Measurements from ENCODE around the gene SPHK2.
"Not testable (repeated sequence)": the region's sequence is repeated elsewhere in the genome, so short reads cannot be mapped to it uniquely, and the experiment has no call there.

Gene SPHK2

GRCh38 chr19:48672994-48673393, 53.7 kb downstream of the SPHK2 start, which contains the start of gene NTN5:
TSS of gene NTN5 (minus strand) at chr19:48673017. CDS start at chr19:48670986, 2,031 bp downstream.
- no peak within 1 kb of the TSS for H3K4me3 ChIP-seq
- no peaks in the 10 kb centered on the region for H3K9me3 ChIP-seq
- no peaks in the 10 kb centered on the region for H3K36me3 ChIP-seq (replicated peaks)
- in situ Hi-C loops (cut with MboI; ENCODE audit: low sequenced_read_pairs): no loop called here
- no peaks in the 10 kb centered on the region for H3K27me3 ChIP-seq (ENCODE audit: low read depth)
- peaks cover 2% of the 10 kb centered on the region; the same call in 1 of the 2 replicates for H3K4me1 ChIP-seq
- DNase-seq (ENCODE audit: low spot score in 2 of 2): no peak

- no peaks in the 10 kb centered on the region for H3K27me3 ChIP-seq (ENCODE audit: low read depth)
- H3K9me3 ChIP-seq: no peaks in the 10 kb centered on the region
- H3K36me3 ChIP-seq (replicated peaks): no peaks in the 10 kb centered on the region
- DNase-seq (ENCODE audit: low spot score in 2 of 2): no peak
- H3K4me1 ChIP-seq: peaks cover 2% of the 10 kb centered on the region; the same call in 1 of the 2 replicates
- no peak overlapping the region for H3K4me3 ChIP-seq
- in situ Hi-C loops (cut with MboI; ENCODE audit: low sequenced_read_pairs): no loop called here
These were observed 54.3 kb downstream of the SPHK2 start for GRCh38 chr19:48673436-48674100.

- H3K27me3 ChIP-seq (ENCODE audit: low read depth): no peaks in the 10 kb centered on the region
- DNase-seq (ENCODE audit: low spot score in 2 of 2): no peak
- H3K4me3 ChIP-seq: no peak overlapping the region
- H3K4me1 ChIP-seq: peaks cover 2% of the 10 kb centered on the region; the same call in 1 of the 2 replicates
- H3K9me3 ChIP-seq: no peaks in the 10 kb centered on the region
- in situ Hi-C loops (cut with MboI; ENCODE audit: low sequenced_read_pairs): no loop called here
- H3K36me3 ChIP-seq (replicated peaks): no peaks in the 10 kb centered on the region
These were observed 55.0 kb downstream of the SPHK2 start for GRCh38 chr19:48674216-48674809.

- H3K4me3 ChIP-seq: no peak overlapping the region
- in situ Hi-C loops (cut with MboI; ENCODE audit: low sequenced_read_pairs): no loop called here
- no peaks in the 10 kb centered on the region for H3K9me3 ChIP-seq
- DNase-seq (ENCODE audit: low spot score in 2 of 2): peak; percentile 81 to 91
- peaks cover 2% of the 10 kb centered on the region; the same call in 1 of the 2 replicates for H3K4me1 ChIP-seq
- no peaks in the 10 kb centered on the region for H3K27me3 ChIP-seq (ENCODE audit: low read depth)
- H3K36me3 ChIP-seq (replicated peaks): no peaks in the 10 kb centered on the region
These were observed 55.9 kb downstream of the SPHK2 start for GRCh38 chr19:48674921-48675824.

GRCh38 chr19:48676487-48676886, 57.2 kb downstream of the SPHK2 start:
- no peaks in the 10 kb centered on the region for H3K36me3 ChIP-seq (replicated peaks)
- DNase-seq (ENCODE audit: low spot score in 2 of 2): no peak
- in situ Hi-C loops (cut with MboI; ENCODE audit: low sequenced_read_pairs): no loop called here
- peaks cover 2% of the 10 kb centered on the region; the same call in 1 of the 2 replicates for H3K4me1 ChIP-seq
- no peaks in the 10 kb centered on the region for H3K27me3 ChIP-seq (ENCODE audit: low read depth)
- no peak overlapping the region for H3K4me3 ChIP-seq
- no peaks in the 10 kb centered on the region for H3K9me3 ChIP-seq

GRCh38 chr19:48676887-48677286, 57.6 kb downstream of the SPHK2 start:
- H3K4me1 ChIP-seq: peaks cover 2% of the 10 kb centered on the region; the same call in 1 of the 2 replicates
- no peaks in the 10 kb centered on the region for H3K36me3 ChIP-seq (replicated peaks)
- H3K4me3 ChIP-seq: no peak overlapping the region
- DNase-seq (ENCODE audit: low spot score in 2 of 2): no peak
- no peaks in the 10 kb centered on the region for H3K27me3 ChIP-seq (ENCODE audit: low read depth)
- H3K9me3 ChIP-seq: no peaks in the 10 kb centered on the region
- in situ Hi-C loops (cut with MboI; ENCODE audit: low sequenced_read_pairs): no loop called here

- Histone ChIP-seq H3K9me3 (no peaks in the 10 kb centered on the region), H3K27me3 (ENCODE audit: low read depth) (no peaks in the 10 kb centered on the region), H3K4me3 (no peak overlapping the region), H3K4me1 (peaks cover 2% of the 10 kb centered on the region; the same call in 1 of the 2 replicates), H3K36me3 (replicated peaks) (no peaks in the 10 kb centered on the region)
- in situ Hi-C loops (cut with MboI; ENCODE audit: low sequenced_read_pairs): no loop called here
- DNase-seq (ENCODE audit: low spot score in 2 of 2): no peak
These were observed 58.9 kb downstream of the SPHK2 start for GRCh38 chr19:48678201-48678600.

- H3K27me3 ChIP-seq (ENCODE audit: low read depth); H3K9me3 ChIP-seq; H3K4me3 ChIP-seq; H3K4me1 ChIP-seq; H3K36me3 ChIP-seq (replicated peaks); DNase-seq (ENCODE audit: low spot score in 2 of 2); in situ Hi-C loops (cut with MboI; ENCODE audit: low sequenced_read_pairs): not testable (repeated sequence)
These were observed 60.7 kb downstream of the SPHK2 start for GRCh38 chr19:48680006-48680405.
